ENCODE results near the gene QTRT2.

- TF ChIP-seq, protein P1, sequence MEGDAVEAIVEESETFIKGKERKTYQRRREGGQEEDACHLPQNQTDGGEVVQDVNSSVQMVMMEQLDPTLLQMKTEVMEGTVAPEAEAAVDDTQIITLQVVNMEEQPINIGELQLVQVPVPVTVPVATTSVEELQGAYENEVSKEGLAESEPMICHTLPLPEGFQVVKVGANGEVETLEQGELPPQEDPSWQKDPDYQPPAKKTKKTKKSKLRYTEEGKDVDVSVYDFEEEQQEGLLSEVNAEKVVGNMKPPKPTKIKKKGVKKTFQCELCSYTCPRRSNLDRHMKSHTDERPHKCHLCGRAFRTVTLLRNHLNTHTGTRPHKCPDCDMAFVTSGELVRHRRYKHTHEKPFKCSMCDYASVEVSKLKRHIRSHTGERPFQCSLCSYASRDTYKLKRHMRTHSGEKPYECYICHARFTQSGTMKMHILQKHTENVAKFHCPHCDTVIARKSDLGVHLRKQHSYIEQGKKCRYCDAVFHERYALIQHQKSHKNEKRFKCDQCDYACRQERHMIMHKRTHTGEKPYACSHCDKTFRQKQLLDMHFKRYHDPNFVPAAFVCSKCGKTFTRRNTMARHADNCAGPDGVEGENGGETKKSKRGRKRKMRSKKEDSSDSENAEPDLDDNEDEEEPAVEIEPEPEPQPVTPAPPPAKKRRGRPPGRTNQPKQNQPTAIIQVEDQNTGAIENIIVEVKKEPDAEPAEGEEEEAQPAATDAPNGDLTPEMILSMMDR (conservative IDR thresholded peaks at IDR 0.05; ENCODE audit: low read depth, low read length), result no peak
- TF ChIP-seq EZH2 (IDR thresholded peaks at IDR 0.05; ENCODE audit: borderline replicate concordance, low read depth, low read length, poor library complexity, severe bottlenecking), result no peak
Measured at GRCh38 chr3:114122027-114122709, 65.6 kb downstream of the QTRT2 start.
